ENCODE data around the gene TIRAP. TPM values are rescaled to one million over a fixed set of nuclear protein-coding genes. Genes with fewer than 3 reads are reported as not detected.
"Not testable (repeated sequence)": the region's sequence is repeated elsewhere in the genome, so short reads cannot be mapped to it uniquely, and the experiment has no call there.

The TIRAP gene
- total RNA-seq, 2 donors from 2014 or later, result 19.8 to 19.9 TPM

DNA sequence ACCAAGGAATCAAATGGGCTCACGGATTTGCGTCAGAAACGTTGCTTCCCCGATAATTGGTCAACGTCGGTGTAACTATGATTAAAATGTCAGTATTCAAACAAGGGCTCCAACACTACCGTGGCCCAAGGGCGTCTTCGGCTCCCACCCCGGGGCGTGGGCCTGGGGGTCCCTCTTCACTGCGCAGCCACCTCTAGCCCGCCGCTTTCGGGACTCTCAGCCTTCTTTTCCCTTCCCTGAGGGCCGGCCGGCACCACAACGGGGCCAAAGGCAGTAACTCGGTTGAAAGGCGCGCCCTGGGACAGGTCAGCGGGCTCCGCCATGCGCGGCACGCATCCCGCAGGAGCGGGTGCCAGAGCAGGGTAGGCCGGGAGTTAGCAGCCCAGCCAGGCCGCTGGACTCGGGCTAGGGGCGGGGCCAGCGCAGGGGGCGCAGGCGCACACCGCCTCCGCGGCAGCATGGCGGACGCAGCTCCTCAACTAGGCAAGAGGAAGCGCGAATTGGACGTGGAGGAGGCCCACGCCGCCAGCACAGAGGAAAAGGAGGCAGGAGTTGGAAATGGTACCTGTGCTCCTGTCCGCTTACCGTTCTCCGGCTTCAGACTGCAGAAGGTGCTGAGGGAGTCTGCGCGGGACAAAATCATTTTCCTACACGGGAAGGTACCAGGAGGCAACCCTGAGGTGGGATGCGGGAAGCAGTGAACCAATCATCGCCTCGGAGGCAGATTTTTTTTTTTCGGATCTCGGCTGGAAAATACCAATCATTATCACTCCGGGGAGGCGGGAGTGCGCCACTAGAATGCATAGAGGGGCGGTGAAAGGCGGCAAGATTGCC is 20.9 kb downstream of the TIRAP start, which contains the start of gene DCPS:
DCPS (plus strand) TSS at position 438 of the 834 bp plus-strand sequence; CDS start at position 459, 21 bp downstream.
- Mint-ChIP-seq H3K4me1 (ENCODE audit: low read depth in 2 of 2) (peaks cover 22 to 31% of the 10 kb centered on the region in 2 donors), H3K27ac (peak within 1 kb of the TSS; percentile 93 to 98), H3K4me3 (peak within 1 kb of the TSS; percentile 98), H3K36me3 (peaks cover 6% of the 10 kb centered on the region), H3K27me3 (no peaks in the 10 kb centered on the region), H3K9me3 (no peaks in the 10 kb centered on the region)
- ATAC-seq (peak; percentile 99), DNase-seq (ENCODE audit: low spot score) (peak; percentile 93)

GRCh38 chr11:126304457-126305075 is 21.7 kb downstream of the TIRAP start:
- ATAC-seq (no peak), DNase-seq (ENCODE audit: low spot score) (no peak)
- no peaks in the 10 kb centered on the region for H3K9me3 Mint-ChIP-seq
- H3K36me3 Mint-ChIP-seq, result peaks cover 6% of the 10 kb centered on the region
- H3K27ac Mint-ChIP-seq, result peak overlapping the region; percentile 93 to 98
- H3K4me1 Mint-ChIP-seq (ENCODE audit: low read depth in 2 of 2), result peaks cover 22 to 31% of the 10 kb centered on the region in 2 donors
- no peaks in the 10 kb centered on the region for H3K27me3 Mint-ChIP-seq
- peak overlapping the region; percentile 98 for H3K4me3 Mint-ChIP-seq

- ATAC-seq (peak in 1 of 2 donors; percentile 29), DNase-seq (ENCODE audit: low spot score) (no peak)
- peak overlapping the region; percentile 72 to 98 for H3K27ac Mint-ChIP-seq
- no peaks in the 10 kb centered on the region for H3K27me3 Mint-ChIP-seq
- peak overlapping the region; percentile 85 for H3K4me3 Mint-ChIP-seq
- H3K4me1 Mint-ChIP-seq (ENCODE audit: low read depth in 2 of 2), result peaks cover 29 to 41% of the 10 kb centered on the region in 2 donors
- H3K9me3 Mint-ChIP-seq, result no peaks in the 10 kb centered on the region
- peaks cover 12% of the 10 kb centered on the region for H3K36me3 Mint-ChIP-seq
These were observed 22.8 kb downstream of the TIRAP start for GRCh38 chr11:126305699-126306098.

DNA sequence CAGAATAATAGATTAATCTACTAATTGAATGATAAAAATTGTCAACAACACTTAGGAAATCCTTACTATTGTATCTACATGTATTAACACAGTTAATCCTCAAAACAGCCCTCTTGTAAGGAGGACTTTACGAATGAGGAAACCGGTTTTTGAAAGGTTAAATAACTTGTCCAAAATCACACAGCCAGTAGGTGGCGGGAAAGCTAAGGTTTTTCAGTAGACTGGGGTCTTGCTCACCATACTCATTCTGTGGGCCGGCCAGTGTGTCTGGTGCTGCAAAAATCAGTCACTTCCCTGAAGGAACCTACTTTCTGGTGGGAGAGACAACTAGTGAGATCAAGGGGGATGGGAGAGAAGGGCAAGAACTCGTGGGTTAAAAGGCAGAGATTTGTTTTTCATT is 24.8 kb downstream of the TIRAP start:
- Mint-ChIP-seq H3K27me3 (no peaks in the 10 kb centered on the region), H3K36me3 (peaks cover 12% of the 10 kb centered on the region), H3K4me1 (ENCODE audit: low read depth in 2 of 2) (peaks cover 43 to 53% of the 10 kb centered on the region in 2 donors), H3K4me3 (no peak overlapping the region), H3K27ac (peak overlapping the region; percentile 16 to 32), H3K9me3 (no peaks in the 10 kb centered on the region)
- ATAC-seq (no peak), DNase-seq (ENCODE audit: low spot score) (no peak)

DNA sequence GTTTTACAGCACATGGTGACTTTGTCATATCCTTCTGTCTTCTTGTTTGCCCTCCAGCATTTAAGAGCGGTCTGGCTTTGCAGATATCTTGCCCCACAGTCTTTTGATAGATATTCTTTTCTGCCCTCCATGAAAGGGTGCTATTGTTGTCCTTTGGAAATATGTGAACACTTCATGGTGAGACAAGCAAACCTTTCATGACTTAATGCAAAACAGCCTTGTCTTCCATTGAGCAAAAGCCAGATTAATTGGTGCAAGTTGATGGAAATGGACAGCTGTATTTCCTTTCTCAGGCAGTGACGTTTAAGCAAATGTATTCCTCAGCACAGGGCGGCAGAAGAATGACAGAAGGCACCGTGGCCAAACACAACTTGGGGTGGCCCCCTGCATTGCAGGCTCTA is 25.4 kb downstream of the TIRAP start:
- H3K27me3 Mint-ChIP-seq, result no peaks in the 10 kb centered on the region
- H3K9me3 Mint-ChIP-seq, result no peaks in the 10 kb centered on the region
- H3K27ac Mint-ChIP-seq, result peak overlapping the region; percentile 16 to 32
- ATAC-seq, result no peak
- no peak for DNase-seq (ENCODE audit: low spot score)
- no peak overlapping the region for H3K4me3 Mint-ChIP-seq
- H3K36me3 Mint-ChIP-seq, result peaks cover 12% of the 10 kb centered on the region
- H3K4me1 Mint-ChIP-seq (ENCODE audit: low read depth in 2 of 2), result peaks cover 48 to 54% of the 10 kb centered on the region in 2 donors

DNA sequence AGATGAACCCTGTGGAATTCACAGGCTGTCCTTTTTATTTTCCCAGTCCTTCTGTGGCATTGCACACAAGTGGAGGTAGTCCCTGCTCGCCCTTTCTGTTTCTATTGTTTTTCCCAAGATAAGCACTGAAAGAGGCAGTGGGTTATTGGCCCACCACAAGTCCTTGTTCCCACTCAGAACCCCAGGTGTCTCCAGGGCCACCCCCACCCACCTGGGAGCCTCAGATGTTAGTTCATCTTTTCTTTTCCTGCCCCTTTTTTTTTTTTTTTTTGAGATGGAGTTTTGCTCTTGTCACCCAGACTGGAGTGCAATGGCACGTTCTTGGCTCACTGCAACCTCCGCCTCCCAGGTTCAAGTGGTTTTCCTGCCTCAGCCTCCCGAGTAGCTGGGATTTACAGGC is 25.9 kb downstream of the TIRAP start:
- not testable (repeated sequence) for ATAC-seq; H3K4me3 Mint-ChIP-seq; H3K27me3 Mint-ChIP-seq; H3K27ac Mint-ChIP-seq; DNase-seq (ENCODE audit: low spot score); H3K9me3 Mint-ChIP-seq
- Mint-ChIP-seq H3K36me3 (peaks cover 12% of the 10 kb centered on the region), H3K4me1 (ENCODE audit: low read depth in 2 of 2) (peaks cover 51 to 56% of the 10 kb centered on the region in 2 donors)

DNA sequence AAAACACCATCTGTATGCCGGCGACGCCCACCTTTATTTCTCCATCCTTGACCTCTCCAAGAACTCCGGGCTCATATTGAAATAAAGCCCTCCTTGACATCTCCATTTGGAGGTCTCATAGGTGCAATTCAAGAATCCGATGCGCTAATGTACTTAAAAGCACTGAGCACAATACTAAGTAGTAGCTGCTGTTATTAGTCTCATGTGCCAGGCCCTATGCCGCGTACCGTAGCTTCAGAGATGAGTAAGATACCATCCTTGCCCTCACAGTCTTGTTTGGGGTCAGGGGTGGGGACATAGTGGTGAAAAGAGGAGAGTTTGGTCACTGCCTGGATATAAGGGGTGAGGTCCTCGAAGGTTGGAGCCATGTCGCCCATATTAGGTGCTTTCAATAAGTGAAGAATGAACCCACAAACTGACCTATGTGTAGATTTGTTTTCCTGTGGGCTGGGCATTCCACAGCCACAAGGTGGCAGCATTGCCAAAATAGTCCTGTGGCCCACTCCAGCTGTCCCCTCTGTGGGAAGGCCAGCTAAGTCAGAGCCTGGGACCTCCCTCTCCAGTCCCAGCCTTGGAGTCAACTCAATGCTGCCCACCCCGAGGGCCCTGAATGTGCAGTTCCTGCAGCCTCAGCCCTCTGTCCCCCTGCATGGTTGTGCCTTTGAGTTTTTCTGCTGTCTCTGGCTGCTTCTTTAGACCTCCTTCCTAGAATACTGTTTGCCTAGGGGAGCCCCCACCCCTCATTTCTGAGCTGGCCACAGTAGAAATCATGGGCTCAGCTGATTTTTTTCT is 27.5 kb downstream of the TIRAP start:
- Mint-ChIP-seq H3K36me3 (peaks cover 17% of the 10 kb centered on the region), H3K4me1 (ENCODE audit: low read depth in 2 of 2) (peaks cover 46 to 53% of the 10 kb centered on the region in 2 donors)

GRCh38 chr11:126310992-126311310 is 28.1 kb downstream of the TIRAP start:
- H3K36me3 Mint-ChIP-seq, result peaks cover 13% of the 10 kb centered on the region
- no peaks in the 10 kb centered on the region for H3K27me3 Mint-ChIP-seq
- ATAC-seq, result peak in 1 of 2 donors; percentile 30
- DNase-seq (ENCODE audit: low spot score), result no peak
- peak overlapping the region; percentile 60 to 94 for H3K27ac Mint-ChIP-seq
- peak overlapping the region; percentile 53 for H3K4me3 Mint-ChIP-seq
- peaks cover 43 to 48% of the 10 kb centered on the region in 2 donors for H3K4me1 Mint-ChIP-seq (ENCODE audit: low read depth in 2 of 2)
- H3K9me3 Mint-ChIP-seq, result no peaks in the 10 kb centered on the region

More for the DNA sequence above, 27.5 kb downstream of the TIRAP start:
- peak; percentile 80 for DNase-seq (ENCODE audit: low spot score)
- peak; percentile 79 to 85 for ATAC-seq
- H3K27ac Mint-ChIP-seq, result peak overlapping the region; percentile 60 to 94
- no peaks in the 10 kb centered on the region for H3K27me3 Mint-ChIP-seq
- peak overlapping the region; percentile 53 for H3K4me3 Mint-ChIP-seq
- no peaks in the 10 kb centered on the region for H3K9me3 Mint-ChIP-seq

- DNase-seq (ENCODE audit: low spot score), result no peak
- Mint-ChIP-seq H3K27me3 (no peaks in the 10 kb centered on the region), H3K4me1 (ENCODE audit: low read depth in 2 of 2) (peaks cover 47 to 54% of the 10 kb centered on the region in 2 donors), H3K9me3 (no peaks in the 10 kb centered on the region), H3K4me3 (peak overlapping the region; percentile 53), H3K27ac (peak overlapping the region; percentile 60 to 94), H3K36me3 (peaks cover 18% of the 10 kb centered on the region)
- ATAC-seq, result peak; percentile 73 to 80
These were observed 28.8 kb downstream of the TIRAP start for GRCh38 chr11:126311401-126312291.

GRCh38 chr11:126312961-126313360 is 30.1 kb downstream of the TIRAP start:
- peaks cover 51 to 61% of the 10 kb centered on the region in 2 donors for H3K4me1 Mint-ChIP-seq (ENCODE audit: low read depth in 2 of 2)
- peak overlapping the region; percentile 64 to 94 for H3K27ac Mint-ChIP-seq
- DNase-seq (ENCODE audit: low spot score) (no peak), ATAC-seq (no peak)
- no peaks in the 10 kb centered on the region for H3K27me3 Mint-ChIP-seq
- no peak overlapping the region for H3K4me3 Mint-ChIP-seq
- no peaks in the 10 kb centered on the region for H3K9me3 Mint-ChIP-seq
- H3K36me3 Mint-ChIP-seq, result peaks cover 23% of the 10 kb centered on the region

DNA sequence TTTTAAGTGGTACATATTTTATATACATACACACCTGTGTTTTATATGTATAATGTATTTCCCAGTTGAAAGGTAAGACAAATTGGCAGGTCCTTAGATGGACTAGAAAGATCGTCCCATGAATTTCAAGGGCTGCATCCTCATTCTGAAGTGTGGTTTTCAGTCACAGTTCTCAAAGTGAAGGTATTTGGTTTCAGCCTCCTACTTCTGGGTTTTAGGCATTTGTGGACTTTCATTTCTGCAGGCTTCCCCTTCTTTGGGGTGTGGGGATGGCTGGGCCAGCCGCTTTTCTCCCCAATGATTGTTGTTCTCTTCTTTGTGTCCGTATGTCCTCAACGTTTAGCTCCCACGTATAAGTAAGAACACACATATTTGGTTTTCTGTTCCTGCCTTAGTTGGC is 30.9 kb downstream of the TIRAP start:
- no peaks in the 10 kb centered on the region for H3K27me3 Mint-ChIP-seq
- ATAC-seq (no peak), DNase-seq (ENCODE audit: low spot score) (no peak)
- H3K4me3 Mint-ChIP-seq, result no peak overlapping the region
- H3K36me3 Mint-ChIP-seq, result peaks cover 23% of the 10 kb centered on the region
- H3K4me1 Mint-ChIP-seq (ENCODE audit: low read depth in 2 of 2), result peaks cover 60 to 68% of the 10 kb centered on the region in 2 donors
- H3K27ac Mint-ChIP-seq, result peak overlapping the region in 1 of 2 donors; percentile 94
- H3K9me3 Mint-ChIP-seq, result no peaks in the 10 kb centered on the region

GRCh38 chr11:126317432-126317755 is 34.5 kb downstream of the TIRAP start:
- peaks cover 26% of the 10 kb centered on the region for H3K36me3 Mint-ChIP-seq
- peak overlapping the region; percentile 80 for H3K4me3 Mint-ChIP-seq
- no peaks in the 10 kb centered on the region for H3K9me3 Mint-ChIP-seq
- H3K27ac Mint-ChIP-seq, result peak overlapping the region; percentile 91 to 94
- H3K27me3 Mint-ChIP-seq, result no peaks in the 10 kb centered on the region
- DNase-seq (ENCODE audit: low spot score) (no peak), ATAC-seq (no peak)
- H3K4me1 Mint-ChIP-seq (ENCODE audit: low read depth in 2 of 2), result peaks cover 67 to 73% of the 10 kb centered on the region in 2 donors
